Measurements from ENCODE around the gene TSPAN13.
A peak's percentile ranks its signal among the peaks of the same experiment; 100 is the strongest.

Gene TSPAN13

GRCh38 chr7:16753102-16753931, at the start of gene TSPAN13:
TSS of gene TSPAN13 (plus strand) at chr7:16753755. CDS start at chr7:16753968, 213 bp downstream.
- H3K4me1 ChIP-seq (ENCODE audit: insufficient read depth, low read length, severe bottlenecking): peaks cover 30% of the 10 kb centered on the region
- TF ChIP-seq EZH2 (IDR thresholded peaks at IDR 0.05; ENCODE audit: borderline replicate concordance, low read length): no peak
- H3K9ac ChIP-seq (ENCODE audit: low read length): peak within 1 kb of the TSS; percentile 68
- H3K9me2 ChIP-seq (ENCODE audit: low read depth, low read length): no peaks in the 10 kb centered on the region
- H3K4me3 ChIP-seq (ENCODE audit: low read depth, low read length, poor library complexity, severe bottlenecking): peak within 1 kb of the TSS; percentile 83
- H4K20me1 ChIP-seq (ENCODE audit: insufficient read depth, low read length): no peaks in the 10 kb centered on the region
- no peaks in the 10 kb centered on the region for H3K9me3 ChIP-seq (ENCODE audit: low read length)
- H3K27me3 ChIP-seq (ENCODE audit: insufficient read depth, low read length): no peaks in the 10 kb centered on the region
- peak within 1 kb of the TSS; percentile 57; the same call in 1 of the 2 replicates for H2AFZ ChIP-seq (ENCODE audit: low read length)
- H3K36me3 ChIP-seq (ENCODE audit: insufficient read depth, low read length): no peaks in the 10 kb centered on the region
- H3K79me2 ChIP-seq (ENCODE audit: insufficient read depth, low read length): peaks cover 21% of the 10 kb centered on the region
- H3K4me2 ChIP-seq (ENCODE audit: low read length): peak within 1 kb of the TSS; percentile 78
- peak within 1 kb of the TSS; percentile 50 for H3K27ac ChIP-seq (ENCODE audit: low read depth, low read length, poor library complexity, severe bottlenecking)
- H3F3A ChIP-seq (ENCODE audit: insufficient read depth, low read length): no peaks in the 10 kb centered on the region

- TF ChIP-seq CTCF (IDR thresholded peaks at IDR 0.05; ENCODE audit: low read length) (no peak), EZH2 (IDR thresholded peaks at IDR 0.05; ENCODE audit: borderline replicate concordance, low read length) (no peak)
- Histone ChIP-seq H3K4me3 (ENCODE audit: low read depth, low read length, poor library complexity, severe bottlenecking) (no peak overlapping the region), H3K27ac (ENCODE audit: low read depth, low read length, poor library complexity, severe bottlenecking) (no peak overlapping the region), H3K9ac (ENCODE audit: low read length) (no peak overlapping the region), H3K9me2 (ENCODE audit: low read depth, low read length) (no peaks in the 10 kb centered on the region), H3K27me3 (ENCODE audit: insufficient read depth, low read length) (no peaks in the 10 kb centered on the region), H3K79me2 (ENCODE audit: insufficient read depth, low read length) (no peaks in the 10 kb centered on the region), H3K9me3 (ENCODE audit: low read length) (no peaks in the 10 kb centered on the region), H3K4me1 (ENCODE audit: insufficient read depth, low read length, severe bottlenecking) (peaks cover 7% of the 10 kb centered on the region), H3K4me2 (ENCODE audit: low read length) (no peak overlapping the region), H3K36me3 (ENCODE audit: insufficient read depth, low read length) (peaks cover 53% of the 10 kb centered on the region), H4K20me1 (ENCODE audit: insufficient read depth, low read length) (no peaks in the 10 kb centered on the region), H3F3A (ENCODE audit: insufficient read depth, low read length) (no peaks in the 10 kb centered on the region), H2AFZ (ENCODE audit: low read length) (no peak overlapping the region)
Observed at GRCh38 chr7:16708511-16708910, 45.0 kb upstream of the TSPAN13 start.

GRCh38 chr7:16708980-16709379, 44.6 kb upstream of the TSPAN13 start:
- Histone ChIP-seq H4K20me1 (ENCODE audit: insufficient read depth, low read length) (no peaks in the 10 kb centered on the region), H3K36me3 (ENCODE audit: insufficient read depth, low read length) (peaks cover 48% of the 10 kb centered on the region), H3K4me2 (ENCODE audit: low read length) (no peak overlapping the region), H3K79me2 (ENCODE audit: insufficient read depth, low read length) (no peaks in the 10 kb centered on the region), H3K9ac (ENCODE audit: low read length) (no peak overlapping the region), H3K27me3 (ENCODE audit: insufficient read depth, low read length) (no peaks in the 10 kb centered on the region), H3K9me2 (ENCODE audit: low read depth, low read length) (no peaks in the 10 kb centered on the region), H3K4me1 (ENCODE audit: insufficient read depth, low read length, severe bottlenecking) (peaks cover 7% of the 10 kb centered on the region), H3K4me3 (ENCODE audit: low read depth, low read length, poor library complexity, severe bottlenecking) (no peak overlapping the region), H3K9me3 (ENCODE audit: low read length) (no peaks in the 10 kb centered on the region), H2AFZ (ENCODE audit: low read length) (no peak overlapping the region), H3F3A (ENCODE audit: insufficient read depth, low read length) (no peaks in the 10 kb centered on the region), H3K27ac (ENCODE audit: low read depth, low read length, poor library complexity, severe bottlenecking) (no peak overlapping the region)
- TF ChIP-seq EZH2 (IDR thresholded peaks at IDR 0.05; ENCODE audit: borderline replicate concordance, low read length) (no peak), CTCF (IDR thresholded peaks at IDR 0.05; ENCODE audit: low read length) (no peak)

Data from OCI-LY1 (cell line).